ENCODE results near the gene TOX3. TPM values are rescaled to one million over a fixed set of nuclear protein-coding genes. Genes with fewer than 3 reads are reported as not detected.

TOX3 gene
- total and polyA plus RNA-seq, 2 donors (not counting 3 experiments of a cell fraction or from before 2014, with no cell fraction given): not detected

DNA sequence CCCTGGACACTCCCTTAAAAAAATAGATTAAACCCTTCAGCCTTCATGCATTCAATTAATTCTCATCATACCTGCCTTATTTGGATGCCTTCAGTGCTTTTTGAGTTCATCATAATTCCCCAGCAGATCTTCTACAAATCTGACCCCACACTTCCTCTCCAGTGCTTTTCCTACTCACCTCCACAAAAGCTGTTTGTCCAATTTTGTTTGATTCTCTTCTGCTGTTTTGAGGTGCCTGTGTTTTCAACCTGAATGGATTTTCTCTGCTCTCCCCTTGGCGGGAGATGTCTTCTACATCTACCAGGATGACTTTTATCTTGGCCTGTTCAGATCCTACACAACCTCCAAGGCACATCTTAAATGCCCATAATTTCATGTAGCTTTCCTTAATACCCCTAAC, 112.7 kb downstream of the TOX3 start:
- Histone ChIP-seq H3K4me1 (ENCODE audit: control insufficient read depth, extremely low read depth, insufficient read depth, low read length) (no peaks in the 10 kb centered on the region), H3K9me3 (replicated peaks; ENCODE audit: control insufficient read depth, insufficient read depth, low read length) (peaks cover 3% of the 10 kb centered on the region), H4K20me1 (replicated peaks; ENCODE audit: control insufficient read depth, extremely low read depth, insufficient read depth, low read length) (no peaks in the 10 kb centered on the region), H3K36me3 (ENCODE audit: control insufficient read depth in 2 of 2, extremely low read depth in 1 of 2, insufficient read depth in 2 of 2, low read length in 2 of 2) (no peaks in the 10 kb centered on the region), H3K4me2 (ENCODE audit: insufficient read depth, low read length) (no peak overlapping the region), H3K79me2 (ENCODE audit: control insufficient read depth, insufficient read depth, low read length) (no peaks in the 10 kb centered on the region), H3K27ac (ENCODE audit: insufficient read depth, low read depth, low read length) (no peak overlapping the region), H2AFZ (ENCODE audit: low read depth, low read length) (no peak overlapping the region), H3K4me3 (replicated peaks in 1 of 3; ENCODE audit: insufficient read depth in 1 of 3, low read depth in 1 of 3, low read length in 3 of 3) (no peak overlapping the region), H3K27me3 (ENCODE audit: control insufficient read depth in 2 of 2, insufficient read depth in 2 of 2, low read length in 2 of 2) (no peaks in the 10 kb centered on the region), H3K9ac (replicated peaks; ENCODE audit: extremely low read depth, insufficient read depth, low read length) (no peak overlapping the region), H3K9me1 (replicated peaks; ENCODE audit: control insufficient read depth, extremely low read depth, insufficient read depth, low read length) (no peaks in the 10 kb centered on the region)
- dilution Hi-C loops (cut with MboI; ENCODE audit: extremely low pct_ligation_motif_present, low sequenced_read_pairs) (no loop called here), intact Hi-C loops (cut with micrococcal nuclease) (no loop called here)
- TF ChIP-seq POLR2A (IDR thresholded peaks at IDR 0.05; ENCODE audit: low read depth, low read length): no peak
- FAIRE-seq: no peak
- DNase-seq (ENCODE audit: low read depth, low spot score): no peak
- CTCF ChIA-PET: no interaction called here
- POLR2A ChIA-PET: no interaction called here
- no TSS peak for BruUV-seq (replicated peaks)

DNA sequence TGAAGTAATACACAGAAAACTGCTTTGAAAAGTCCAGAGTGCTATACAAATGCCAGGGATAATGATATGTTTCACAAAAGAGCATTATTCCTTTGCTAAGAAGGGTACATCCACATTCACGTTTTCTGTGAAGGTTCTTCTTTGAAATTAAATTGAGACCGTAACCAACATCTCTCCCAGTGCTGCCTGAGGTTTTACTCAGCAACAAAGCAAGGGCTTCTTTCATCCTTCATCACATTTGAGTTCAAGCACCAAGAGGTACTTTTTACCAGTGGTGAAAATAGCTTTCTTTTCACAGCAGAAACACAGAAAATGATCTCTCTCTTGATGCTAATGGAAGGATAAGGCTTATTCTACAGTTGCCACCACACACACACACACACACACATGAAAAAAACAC, 113.3 kb downstream of the TOX3 start:
- intact Hi-C loops (cut with micrococcal nuclease): no loop called here
- H3K4me1 ChIP-seq (ENCODE audit: control insufficient read depth, extremely low read depth, insufficient read depth, low read length): no peaks in the 10 kb centered on the region
- H3K4me3 ChIP-seq (replicated peaks in 1 of 3; ENCODE audit: insufficient read depth in 1 of 3, low read depth in 1 of 3, low read length in 3 of 3): no peak overlapping the region
- H3K36me3 ChIP-seq (ENCODE audit: control insufficient read depth in 2 of 2, extremely low read depth in 1 of 2, insufficient read depth in 2 of 2, low read length in 2 of 2): no peaks in the 10 kb centered on the region
- POLR2A ChIA-PET: no interaction called here
- no peaks in the 10 kb centered on the region for H3K79me2 ChIP-seq (ENCODE audit: control insufficient read depth, insufficient read depth, low read length)
- FAIRE-seq (no peak), DNase-seq (ENCODE audit: low read depth, low spot score) (no peak)
- TF ChIP-seq, protein P1, sequence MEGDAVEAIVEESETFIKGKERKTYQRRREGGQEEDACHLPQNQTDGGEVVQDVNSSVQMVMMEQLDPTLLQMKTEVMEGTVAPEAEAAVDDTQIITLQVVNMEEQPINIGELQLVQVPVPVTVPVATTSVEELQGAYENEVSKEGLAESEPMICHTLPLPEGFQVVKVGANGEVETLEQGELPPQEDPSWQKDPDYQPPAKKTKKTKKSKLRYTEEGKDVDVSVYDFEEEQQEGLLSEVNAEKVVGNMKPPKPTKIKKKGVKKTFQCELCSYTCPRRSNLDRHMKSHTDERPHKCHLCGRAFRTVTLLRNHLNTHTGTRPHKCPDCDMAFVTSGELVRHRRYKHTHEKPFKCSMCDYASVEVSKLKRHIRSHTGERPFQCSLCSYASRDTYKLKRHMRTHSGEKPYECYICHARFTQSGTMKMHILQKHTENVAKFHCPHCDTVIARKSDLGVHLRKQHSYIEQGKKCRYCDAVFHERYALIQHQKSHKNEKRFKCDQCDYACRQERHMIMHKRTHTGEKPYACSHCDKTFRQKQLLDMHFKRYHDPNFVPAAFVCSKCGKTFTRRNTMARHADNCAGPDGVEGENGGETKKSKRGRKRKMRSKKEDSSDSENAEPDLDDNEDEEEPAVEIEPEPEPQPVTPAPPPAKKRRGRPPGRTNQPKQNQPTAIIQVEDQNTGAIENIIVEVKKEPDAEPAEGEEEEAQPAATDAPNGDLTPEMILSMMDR (IDR thresholded peaks at IDR 0.05; ENCODE audit: extremely low read depth in 1 of 2, insufficient read depth in 1 of 2, low read depth in 1 of 2, low read length in 2 of 2): no peak
- TF ChIP-seq EZH2 (IDR thresholded peaks at IDR 0.05; ENCODE audit: borderline replicate concordance, low read depth, low read length, severe bottlenecking): no peak
- no peak for TF ChIP-seq MYC (IDR thresholded peaks at IDR 0.05; ENCODE audit: low read depth, low read length)
- TF ChIP-seq GATA2 (IDR thresholded peaks at IDR 0.05; ENCODE audit: insufficient read depth, insufficient read length, low read depth, low read length): no peak
- CTCF ChIA-PET: no interaction called here
- no peak overlapping the region for H3K27ac ChIP-seq (ENCODE audit: insufficient read depth, low read depth, low read length)
- H3K9me3 ChIP-seq (replicated peaks; ENCODE audit: control insufficient read depth, insufficient read depth, low read length): peaks cover 3% of the 10 kb centered on the region
- no peaks in the 10 kb centered on the region for H4K20me1 ChIP-seq (replicated peaks; ENCODE audit: control insufficient read depth, extremely low read depth, insufficient read depth, low read length)
- no peaks in the 10 kb centered on the region for H3K27me3 ChIP-seq (ENCODE audit: control insufficient read depth in 2 of 2, insufficient read depth in 2 of 2, low read length in 2 of 2)
- no peak overlapping the region for H3K9ac ChIP-seq (replicated peaks; ENCODE audit: extremely low read depth, insufficient read depth, low read length)
- no peaks in the 10 kb centered on the region for H3K9me1 ChIP-seq (replicated peaks; ENCODE audit: control insufficient read depth, extremely low read depth, insufficient read depth, low read length)
- no peak overlapping the region for H3K4me2 ChIP-seq (ENCODE audit: insufficient read depth, low read length)
- BruUV-seq (replicated peaks): no TSS peak
- dilution Hi-C loops (cut with MboI; ENCODE audit: extremely low pct_ligation_motif_present, low sequenced_read_pairs): no loop called here
- H2AFZ ChIP-seq (ENCODE audit: low read depth, low read length): no peak overlapping the region
